Stimulated activated CD8-positive, alpha-beta memory T cell treated with anti-CD3 and anti-CD28 coated beads, Interleukin-4, amount 100 ng/mL, for 4 hours (primary cell): Measurements from ENCODE around the gene ZNRF3.

ENCODE experiments used
- DNase-seq, 2 donors: peaks; one replicate each; pipeline ENCODE4 v3.0.0-alpha.2; 2020; ENCODE audit warnings: low read depth in 2 of 2, low spot score in 1 of 2

ZNRF3 gene

GRCh38 chr22:28951530-28951929 is 68.2 kb downstream of the ZNRF3 start:
- no peak for DNase-seq

GRCh38 chr22:28951969-28952521 is 68.7 kb downstream of the ZNRF3 start:
- no peak for DNase-seq

GRCh38 chr22:28952857-28953256 is 69.5 kb downstream of the ZNRF3 start:
- DNase-seq: no peak

- DNase-seq: no peak
Measured at GRCh38 chr22:28953403-28953802, 70.0 kb downstream of the ZNRF3 start.

- no peak for DNase-seq
Measured at GRCh38 chr22:28953976-28954880, 70.9 kb downstream of the ZNRF3 start.

- peak; percentile 49 to 66 for DNase-seq
Measured at GRCh38 chr22:28955817-28956216, 72.4 kb downstream of the ZNRF3 start.

- no peak for DNase-seq
Measured at GRCh38 chr22:28956506-28956905, 73.1 kb downstream of the ZNRF3 start.

GRCh38 chr22:28958611-28959010 is 75.2 kb downstream of the ZNRF3 start:
- DNase-seq: no peak

- DNase-seq: no peak
Measured at GRCh38 chr22:28962042-28962554, 78.7 kb downstream of the ZNRF3 start.

- DNase-seq: no peak
Measured at GRCh38 chr22:28963362-28963761, 80.0 kb downstream of the ZNRF3 start.

- DNase-seq: no peak
Measured at GRCh38 chr22:28967163-28967665, 83.8 kb downstream of the ZNRF3 start.

- no peak for DNase-seq
Measured at GRCh38 chr22:28967969-28968368, 84.6 kb downstream of the ZNRF3 start.

- no peak for DNase-seq
Measured at GRCh38 chr22:28969401-28970168, 86.2 kb downstream of the ZNRF3 start.

GRCh38 chr22:28973352-28973751 is 90.0 kb downstream of the ZNRF3 start:
- DNase-seq: no peak

- DNase-seq: no peak
Measured at GRCh38 chr22:28977060-28977459, 93.7 kb downstream of the ZNRF3 start.

GRCh38 chr22:28977481-28977971 is 94.2 kb downstream of the ZNRF3 start:
- DNase-seq: no peak

- DNase-seq: no peak
Measured at GRCh38 chr22:28978158-28978557, 94.8 kb downstream of the ZNRF3 start.

GRCh38 chr22:28978863-28979796 is 95.8 kb downstream of the ZNRF3 start:
- no peak for DNase-seq

GRCh38 chr22:28980326-28980725 is 97.0 kb downstream of the ZNRF3 start:
- DNase-seq: no peak

- no peak for DNase-seq
Measured at GRCh38 chr22:28981818-28982499, 98.6 kb downstream of the ZNRF3 start.
